K562 (cell line): ENCODE results near the gene RGMA. TPM values are rescaled to one million over a fixed set of nuclear protein-coding genes. Genes with fewer than 3 reads are reported as not detected.
A peak's percentile ranks its signal among the peaks of the same experiment; 100 is the strongest.

Source experiments
- ATAC-seq: fragments of 200-7000 bp; cut with Tn5 transposase; 3 replicates; pipeline ENCODE4 v1.9.1; 2020; ENCODE audit warnings: moderate library complexity
- BruUV-seq: library from RNA; stranded (reverse); fragments of 400-500 nt; replicated peaks from 2 replicates; lab custom pipeline; 2021; lab: Mats Ljungman, UMichigan
- CTCF ChIA-PET: fragments of 300-600 bp; formaldehyde crosslinking; extraction: SDS; loops from one replicate; lab custom pipeline; 2021; ENCODE audit warnings: low intra/inter-chr PET ratio; lab: Yijun Ruan, JAX
- POLR2A ChIA-PET: fragments of 300-600, 350-650 bp; sonication (Branson Sonifier 250); formaldehyde crosslinking; extraction: SDS; loops from one replicate; lab custom pipeline; 2021; ENCODE audit warnings: antibody characterized with exemption, inconsistent platforms; lab: Yijun Ruan, JAX
- DNase-seq, 4 experiments: peaks; one replicate each; pipeline versions ENCODE4 v3.0.0 to v3.0.0-alpha.2; 2011 to 2018; ENCODE audit warnings: low spot score in 3 of 4, mixed read lengths in 3 of 4; ENCODE audit errors: extremely low read depth in 1 of 4
- FAIRE-seq: peaks from 2 replicates; lab custom pipeline; 2011; peaks lifted over from hg19 to GRCh38; lab: Jason Lieb, UNC
- H2AFZ ChIP-seq: 2 replicates; pipeline ENCODE4 v1.6.0; 2011; ENCODE audit warnings: low read depth, low read length, control low read depth, inconsistent platforms
- H3K27ac ChIP-seq: fragments of 200-600 bp; 3 replicates; pipeline ENCODE4 v1.8.0; 2011; ENCODE audit warnings: low read depth, mild to moderate bottlenecking, control low read depth, inconsistent platforms, low read length, moderate library complexity, mixed read lengths; ENCODE audit errors: extremely low read depth
- H3K27me3 ChIP-seq, 2 experiments: fragments of 300-600 bp in 1 of 2; 2 replicates in 1 of 2; 3 replicates in 1 of 2; pipeline versions ENCODE4 v1.6.0 to v1.8.0; 2011; ENCODE audit warnings: inconsistent platforms in 2 of 2, low read length in 2 of 2, mild to moderate bottlenecking in 1 of 2, mixed read lengths in 1 of 2, moderate library complexity in 1 of 2; ENCODE audit not compliant: control insufficient read depth in 2 of 2, insufficient read depth in 2 of 2
- H3K36me3 ChIP-seq: fragments of 300-600 bp; 3 replicates; pipeline ENCODE4 v1.8.0; 2011; ENCODE audit warnings: mild to moderate bottlenecking, low read length, inconsistent platforms; ENCODE audit not compliant: control insufficient read depth, insufficient read depth
- H3K4me1 ChIP-seq, 2 experiments: fragments of 200-600 bp in 1 of 2; replicated peaks in 1 of 2; 2 replicates in 1 of 2; 3 replicates in 1 of 2; pipeline versions ENCODE4 v1.5.1 to v1.8.0; 2011; ENCODE audit warnings: inconsistent platforms in 2 of 2, low read length in 2 of 2, mild to moderate bottlenecking in 1 of 2, mixed read lengths in 1 of 2, moderate library complexity in 1 of 2; ENCODE audit not compliant: control insufficient read depth in 2 of 2, insufficient read depth in 2 of 2
- H3K4me2 ChIP-seq: 2 replicates; pipeline ENCODE4 v1.6.1; 2011; ENCODE audit warnings: low read length, control low read depth, inconsistent platforms, mixed read lengths; ENCODE audit not compliant: insufficient read depth
- H3K4me3 ChIP-seq: fragments of 200-600 bp; sonication (generic), shearing (Covaris generic); 2 replicates; pipeline ENCODE4 v1.5.1; 2016; ENCODE audit warnings: control low read depth, inconsistent platforms
- H3K79me2 ChIP-seq: fragments of 200-600 bp; 3 replicates; pipeline ENCODE4 v1.8.0; 2011; ENCODE audit warnings: low read length, inconsistent platforms; ENCODE audit not compliant: control insufficient read depth, insufficient read depth
- H3K9ac ChIP-seq, 2 experiments: 2 replicates each; pipeline versions ENCODE4 v1.6.0 to v1.6.1; 2011; ENCODE audit warnings: low read depth in 2 of 2, low read length in 2 of 2, control low read depth in 1 of 2, inconsistent platforms in 1 of 2, mild to moderate bottlenecking in 1 of 2, mixed read lengths in 1 of 2; ENCODE audit not compliant: insufficient read depth in 1 of 2
- H3K9me1 ChIP-seq: one replicate; pipeline ENCODE4 v1.6.0; 2011; ENCODE audit warnings: inconsistent platforms, mild to moderate bottlenecking, low read length, moderate library complexity; ENCODE audit not compliant: control insufficient read depth, insufficient read depth
- H3K9me3 ChIP-seq: replicated peaks from 2 replicates; pipeline ENCODE4 v1.5.1; 2011; ENCODE audit warnings: low read depth, low read length, inconsistent platforms; ENCODE audit not compliant: control insufficient read depth, insufficient read depth
- H4K20me1 ChIP-seq: replicated peaks from 2 replicates; pipeline ENCODE4 v1.6.1; 2011; ENCODE audit warnings: low read length, inconsistent platforms, mixed read lengths; ENCODE audit not compliant: control insufficient read depth, insufficient read depth
- BCOR ChIP-seq: fragments of 450-650 bp; IDR thresholded peaks from 2 replicates; pipeline ENCODE4 v1.6.1; 2016
- CXXC5 ChIP-seq: fragments of 250-450 bp; sonication (Bioruptor Pico); IDR thresholded peaks from 2 replicates; pipeline ENCODE4 v1.8.0; 2022; ENCODE audit warnings: inconsistent platforms, mild to moderate bottlenecking, moderate library complexity
- FOS ChIP-seq: IDR thresholded peaks from 3 replicates; pipeline ENCODE4 v1.6.1; 2011; ENCODE audit not compliant: insufficient read length; ENCODE audit errors: extremely low read depth
- MTA2 ChIP-seq: fragments of 450-650 bp; IDR thresholded peaks from 2 replicates; pipeline ENCODE4 v1.6.1; 2016; ENCODE audit warnings: low read depth
- RBM15 ChIP-seq: fragments of 200-400 bp; formaldehyde crosslinking; IDR thresholded peaks from 2 replicates; pipeline ENCODE4 v1.6.1; 2018; ENCODE audit warnings: mild to moderate bottlenecking, low read length, moderate library complexity; ENCODE audit not compliant: insufficient read depth
- RBM25 ChIP-seq: fragments of 200-400 bp; formaldehyde crosslinking; IDR thresholded peaks from 2 replicates; pipeline ENCODE4 v1.6.1; 2018; ENCODE audit warnings: low read length, low read depth, moderate library complexity; ENCODE audit not compliant: severe bottlenecking
- RFX7 ChIP-seq: fragments of 250-450 bp; sonication (Bioruptor Pico); IDR thresholded peaks from 2 replicates; pipeline ENCODE4 v1.5.1; 2021; ENCODE audit warnings: mild to moderate bottlenecking
- SIN3B ChIP-seq: fragments of 450-650 bp; IDR thresholded peaks from 2 replicates; pipeline ENCODE4 v1.6.1; 2017; ENCODE audit warnings: low read depth, mild to moderate bottlenecking, moderate library complexity
- U2AF1 ChIP-seq: fragments of 200-400 bp; formaldehyde crosslinking; optimal IDR thresholded peaks from 2 replicates; pipeline ENCODE3; 2017; ENCODE audit warnings: mild to moderate bottlenecking, low read depth, low read length, moderate library complexity
- ZKSCAN8 ChIP-seq: fragments of 200-800 bp; sonication (Bioruptor generic); IDR thresholded peaks from 2 replicates; pipeline ENCODE4 v1.6.1; 2016; ENCODE audit warnings: missing genetic modification characterization, missing compliant biosample characterization
- WGBS: fragments of 100-300 bp; shearing (Covaris generic); methylation state at CpG from one replicate; pipeline ENCODE4 v1.1.6; 2016; ENCODE audit warnings: low coverage, mixed read lengths; ENCODE audit not compliant: insufficient coverage; ENCODE audit errors: missing lambda C conversion rate; 5-methylcytosine and 5-hydroxymethylcytosine counted together
- in situ Hi-C: fragments of 300-500 bp; cut with MboI; formaldehyde crosslinking; loops from 4 replicates; pipeline ENCODE4 v1.15.0; 2018; ENCODE audit warnings: inconsistent platforms, mixed read lengths
- intact Hi-C: fragments of 100-400 bp; cut with micrococcal nuclease; formaldehyde crosslinking; loops from 2 replicates; pipeline ENCODE4 v1.14.2; 2022
- polyA plus RNA-seq, 8 experiments: library from polyadenylated mRNA; depleted of rRNA in 4 of 8; stranded (reverse) in 5 of 8; unstranded in 3 of 8; fragments of >200 nt; fragmentation: Nextera tagmentation in 2 of 8; fragmentation: Illumina TruSeq in 1 of 8; extraction: Ambion mirVana in 2 of 8; extraction: Trizol in 1 of 8; gene quantifications; 2 replicates each; pipeline versions ENCODE4 v1.2.1 to v1.2.3, GENCODE V29; 2011 to 2014; ENCODE audit warnings: inconsistent platforms in 1 of 8, missing spikeins in 1 of 8
- total RNA-seq, 7 experiments: library from RNA; depleted of rRNA in 6 of 7; stranded (reverse); fragments of >200 nt in 6 of 7; fragmentation: Illumina TruSeq in 2 of 7; extraction: Trizol in 2 of 7; gene quantifications; 2 replicates each; pipeline versions ENCODE4 v1.2.1 to v1.2.3, GENCODE V29; 2011 to 2021; ENCODE audit warnings: low replicate concordance in 1 of 7
- TF ChIP-seq, protein P1 (sequence below): fragments of 150-350 bp; IDR thresholded peaks from 2 replicates; pipeline ENCODE4 v1.6.1; 2014; ENCODE audit warnings: low read depth, mild to moderate bottlenecking, low read length, borderline replicate concordance
- TF ChIP-seq, protein P2 (sequence below): sonication (generic); formaldehyde crosslinking; IDR thresholded peaks from 2 replicates; pipeline ENCODE4 v1.8.1; 2023; ENCODE audit warnings: mild to moderate bottlenecking, missing genetic modification reagents

The RGMA gene
- total and polyA plus RNA-seq, 9 of the 15 experiments (the other 6 are each of a cell fraction or from before 2014, with no cell fraction given): 0.03 to 0.05 (median 0.03) TPM; not detected in 6

DNA sequence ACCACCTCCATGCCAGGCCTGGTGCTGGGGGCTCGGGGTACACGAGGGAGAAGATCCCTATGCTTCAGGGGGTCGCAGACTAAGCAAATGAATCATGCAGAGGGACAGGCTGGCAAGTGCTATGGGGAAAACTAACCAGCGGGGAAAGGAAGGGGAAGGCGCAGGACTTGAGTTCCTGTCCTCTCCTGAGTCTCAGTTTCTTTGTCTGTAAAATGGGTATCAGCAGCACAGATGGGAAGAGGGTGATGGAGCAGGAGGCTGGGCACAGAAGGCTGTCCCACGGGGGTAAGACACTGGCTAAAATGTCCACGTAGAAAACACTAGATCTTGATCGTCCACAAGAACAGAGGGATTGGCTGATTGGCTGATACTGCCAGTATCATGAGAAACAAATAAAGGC, 39.8 kb downstream of the RGMA start:
- no peak overlapping the region for H2AFZ ChIP-seq
- 0 out of 2 replicates have a peak, but pooled peaks cover 7% of the 10 kb centered on the region for H4K20me1 ChIP-seq
- H3K4me3 ChIP-seq: no peak overlapping the region
- ATAC-seq (no peak), FAIRE-seq (no peak), DNase-seq (no peak)
- no peak overlapping the region for H3K4me2 ChIP-seq
- H3K9ac ChIP-seq: no peak overlapping the region
- POLR2A ChIA-PET: no interaction called here
- in situ Hi-C loops: loop anchor here (25.0 kb wide), 1 partner anchor 1263 kb away; no protein-coding TSS in a partner anchor
- BruUV-seq: no TSS peak
- no peaks in the 10 kb centered on the region for H3K9me1 ChIP-seq
- H3K27ac ChIP-seq: no peak overlapping the region
- H3K9me3 ChIP-seq: no peaks in the 10 kb centered on the region
- peaks cover 0 to 33% of the 10 kb centered on the region in 2 experiments; a peak in 2 of 5 replicates for H3K4me1 ChIP-seq
- no peaks in the 10 kb centered on the region for H3K36me3 ChIP-seq
- no peaks in the 10 kb centered on the region for H3K79me2 ChIP-seq
- intact Hi-C loops: no loop called here
- CTCF ChIA-PET: no interaction called here
- TF ChIP-seq SIN3B (no peak), RBM25 (peak; percentile 63), RBM15 (no peak), BCOR (peak; percentile 60; the same call in 1 of the 2 replicates)
- WGBS: 1% methylated on average over 8 of the region's 8 CpGs
- H3K27me3 ChIP-seq: peaks cover 40 to 92% of the 10 kb centered on the region in 2 experiments; a peak in 4 of 5 replicates

DNA sequence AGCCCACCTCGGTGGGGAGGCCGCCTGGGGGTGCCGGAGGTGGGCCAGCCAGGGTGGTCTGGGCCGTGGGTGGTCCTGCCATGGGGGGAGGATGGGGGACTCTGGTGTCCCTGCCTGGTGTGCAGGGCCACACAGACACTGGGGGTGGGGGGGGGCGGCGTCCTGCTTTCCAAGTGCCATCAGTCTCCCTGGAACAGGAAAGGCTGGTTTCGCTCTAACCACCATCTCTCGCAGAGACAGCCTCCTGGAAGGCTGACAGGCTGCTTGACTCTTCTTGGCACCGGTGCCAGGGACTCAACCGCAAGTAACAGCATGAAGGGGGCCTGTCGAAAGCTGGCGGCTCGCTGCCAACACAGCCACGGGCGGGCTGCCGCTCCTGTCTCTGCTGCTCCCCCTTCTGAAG, 40.3 kb downstream of the RGMA start:
- Histone ChIP-seq H3K9ac (no peak overlapping the region), H3K4me1 (peaks cover 0 to 37% of the 10 kb centered on the region in 2 experiments; a peak in 2 of 5 replicates), H4K20me1 (0 out of 2 replicates have a peak, but pooled peaks cover 7% of the 10 kb centered on the region), H3K9me3 (no peaks in the 10 kb centered on the region), H3K79me2 (no peaks in the 10 kb centered on the region), H3K4me2 (no peak overlapping the region), H3K36me3 (no peaks in the 10 kb centered on the region), H3K27ac (no peak overlapping the region), H3K9me1 (no peaks in the 10 kb centered on the region), H3K27me3 (peaks cover 40 to 95% of the 10 kb centered on the region in 2 experiments; a peak in 4 of 5 replicates), H3K4me3 (no peak overlapping the region), H2AFZ (no peak overlapping the region)
- CTCF ChIA-PET: no interaction called here
- no TSS peak for BruUV-seq
- in situ Hi-C loops: loop anchor here (25.0 kb wide), 1 partner anchor 1264 kb away; no protein-coding TSS in a partner anchor
- POLR2A ChIA-PET: interaction anchor here (0.7 to 1.4 kb wide), 2 partner anchors 12 to 19 kb away, joined by 3 to 4 read pairs; no protein-coding TSS in a partner anchor
- ATAC-seq (no peak), FAIRE-seq (no peak), DNase-seq (no peak)
- intact Hi-C loops: no loop called here
- 5% methylated on average over 10 of the region's 16 CpGs for WGBS
- TF ChIP-seq, protein P1, sequence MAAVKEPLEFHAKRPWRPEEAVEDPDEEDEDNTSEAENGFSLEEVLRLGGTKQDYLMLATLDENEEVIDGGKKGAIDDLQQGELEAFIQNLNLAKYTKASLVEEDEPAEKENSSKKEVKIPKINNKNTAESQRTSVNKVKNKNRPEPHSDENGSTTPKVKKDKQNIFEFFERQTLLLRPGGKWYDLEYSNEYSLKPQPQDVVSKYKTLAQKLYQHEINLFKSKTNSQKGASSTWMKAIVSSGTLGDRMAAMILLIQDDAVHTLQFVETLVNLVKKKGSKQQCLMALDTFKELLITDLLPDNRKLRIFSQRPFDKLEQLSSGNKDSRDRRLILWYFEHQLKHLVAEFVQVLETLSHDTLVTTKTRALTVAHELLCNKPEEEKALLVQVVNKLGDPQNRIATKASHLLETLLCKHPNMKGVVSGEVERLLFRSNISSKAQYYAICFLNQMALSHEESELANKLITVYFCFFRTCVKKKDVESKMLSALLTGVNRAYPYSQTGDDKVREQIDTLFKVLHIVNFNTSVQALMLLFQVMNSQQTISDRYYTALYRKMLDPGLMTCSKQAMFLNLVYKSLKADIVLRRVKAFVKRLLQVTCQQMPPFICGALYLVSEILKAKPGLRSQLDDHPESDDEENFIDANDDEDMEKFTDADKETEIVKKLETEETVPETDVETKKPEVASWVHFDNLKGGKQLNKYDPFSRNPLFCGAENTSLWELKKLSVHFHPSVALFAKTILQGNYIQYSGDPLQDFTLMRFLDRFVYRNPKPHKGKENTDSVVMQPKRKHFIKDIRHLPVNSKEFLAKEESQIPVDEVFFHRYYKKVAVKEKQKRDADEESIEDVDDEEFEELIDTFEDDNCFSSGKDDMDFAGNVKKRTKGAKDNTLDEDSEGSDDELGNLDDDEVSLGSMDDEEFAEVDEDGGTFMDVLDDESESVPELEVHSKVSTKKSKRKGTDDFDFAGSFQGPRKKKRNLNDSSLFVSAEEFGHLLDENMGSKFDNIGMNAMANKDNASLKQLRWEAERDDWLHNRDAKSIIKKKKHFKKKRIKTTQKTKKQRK: no peak
- TF ChIP-seq CXXC5 (CRISPR knock-in tag) (no peak), FOS (no peak), U2AF1 (no peak), MTA2 (no peak), RFX7 (CRISPR knock-in tag) (no peak), ZKSCAN8 (no peak)
- TF ChIP-seq, protein P2, sequence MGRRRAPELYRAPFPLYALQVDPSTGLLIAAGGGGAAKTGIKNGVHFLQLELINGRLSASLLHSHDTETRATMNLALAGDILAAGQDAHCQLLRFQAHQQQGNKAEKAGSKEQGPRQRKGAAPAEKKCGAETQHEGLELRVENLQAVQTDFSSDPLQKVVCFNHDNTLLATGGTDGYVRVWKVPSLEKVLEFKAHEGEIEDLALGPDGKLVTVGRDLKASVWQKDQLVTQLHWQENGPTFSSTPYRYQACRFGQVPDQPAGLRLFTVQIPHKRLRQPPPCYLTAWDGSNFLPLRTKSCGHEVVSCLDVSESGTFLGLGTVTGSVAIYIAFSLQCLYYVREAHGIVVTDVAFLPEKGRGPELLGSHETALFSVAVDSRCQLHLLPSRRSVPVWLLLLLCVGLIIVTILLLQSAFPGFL (CRISPR knock-in tag): no peak
